ENCODE measurements around the gene ASCL2. TPM values are rescaled to one million over a fixed set of nuclear protein-coding genes. Genes with fewer than 3 reads are reported as not detected.

Gene ASCL2, protein sequence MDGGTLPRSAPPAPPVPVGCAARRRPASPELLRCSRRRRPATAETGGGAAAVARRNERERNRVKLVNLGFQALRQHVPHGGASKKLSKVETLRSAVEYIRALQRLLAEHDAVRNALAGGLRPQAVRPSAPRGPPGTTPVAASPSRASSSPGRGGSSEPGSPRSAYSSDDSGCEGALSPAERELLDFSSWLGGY
- not detected in 2 replicates for total RNA-seq

DNA sequence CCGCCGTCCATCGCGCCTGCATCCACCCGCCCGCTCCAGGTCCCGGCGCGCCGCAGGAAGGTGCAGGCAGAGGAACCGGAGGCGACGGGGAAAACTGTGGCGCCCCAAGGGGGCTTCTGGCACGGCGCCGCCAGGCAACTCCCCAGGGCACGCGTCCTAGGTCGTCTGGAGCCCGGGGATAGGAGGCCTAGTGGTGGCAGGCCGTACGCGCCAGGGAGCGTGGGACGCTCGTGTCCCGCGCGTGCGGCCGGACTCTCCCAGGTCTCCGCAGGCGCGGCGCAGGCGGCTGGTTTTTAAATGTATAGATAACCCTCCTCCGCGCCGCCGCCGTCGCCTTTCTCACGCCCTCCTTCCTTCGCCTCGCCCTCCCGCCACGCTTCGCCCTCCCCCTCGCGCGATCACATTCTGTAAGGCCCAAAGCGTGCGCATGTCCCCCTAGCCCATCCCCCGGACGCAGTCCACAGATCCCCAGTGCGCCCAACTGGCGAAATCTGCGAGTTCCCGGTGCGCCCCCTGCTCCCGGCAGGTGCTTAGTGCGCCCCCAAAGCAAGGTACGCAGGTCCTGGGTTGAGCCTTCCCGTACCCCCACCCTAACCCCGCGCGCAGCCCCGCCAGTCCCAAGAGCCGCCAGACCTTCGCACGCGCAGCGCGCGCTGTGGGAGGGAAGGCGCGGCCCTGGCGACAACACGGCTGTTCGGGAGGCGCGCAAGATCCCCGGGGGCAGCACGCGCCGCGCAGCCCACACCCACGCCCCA, at the start of gene ASCL2:
ASCL2 (minus strand) TSS at position 267 of the 755 bp plus-strand sequence; CDS start at position 11, 256 bp downstream.

DNA sequence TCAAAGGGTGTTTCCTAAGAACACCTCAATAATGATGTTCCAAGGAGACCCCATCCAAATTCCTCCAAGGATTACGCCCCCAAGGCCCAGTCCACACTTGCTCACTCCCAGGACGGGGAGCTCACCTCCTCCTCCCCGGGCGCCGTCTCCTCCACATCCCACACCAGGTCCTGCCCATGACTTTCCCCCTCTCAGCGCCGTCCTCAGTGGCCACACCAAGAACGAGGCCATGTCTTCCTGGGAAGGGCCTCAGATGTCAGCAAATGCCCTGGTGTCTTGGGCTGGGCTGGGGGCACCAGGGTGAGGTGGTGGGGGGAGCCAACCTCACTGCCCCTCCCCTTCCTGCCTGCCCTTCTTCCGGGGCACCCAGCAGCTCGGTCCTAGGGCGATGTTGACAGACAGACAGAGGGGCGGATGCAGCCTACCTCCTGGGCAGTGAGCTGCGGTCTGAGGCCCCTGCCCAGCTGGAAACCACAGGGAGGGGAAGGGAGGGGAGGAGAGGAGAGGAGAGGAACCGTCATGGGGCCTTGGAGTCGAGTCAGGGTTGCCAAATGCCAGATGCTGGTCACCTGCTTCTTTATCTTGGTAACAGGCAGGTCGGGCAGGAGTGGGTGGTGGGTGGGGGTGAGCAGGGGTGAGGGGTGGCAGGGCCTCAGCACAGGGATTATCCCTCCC, 31.4 kb upstream of the ASCL2 start, which contains the start of the genes C11orf21 and TSPAN32:
C11orf21 (minus strand) TSS at position 288 of the 675 bp plus-strand sequence; CDS start at position 178, 110 bp downstream.
TSPAN32 (plus strand) TSS at position 383 of the 675 bp plus-strand sequence; CDS start at position 520, 137 bp downstream.

Other genes starting within 250 kb of the ASCL2 start
- gene IGF2, start 131.2 kb downstream of the ASCL2 start, total RNA-seq: 10.5 and 17.5 TPM in 2 replicates
- not detected in 2 replicates for gene INS, start 109.4 kb downstream of the ASCL2 start, total RNA-seq
- not detected in 2 replicates for gene TH, start 98.8 kb downstream of the ASCL2 start, total RNA-seq
- not detected in 2 replicates for gene C11orf21, start 31.3 kb upstream of the ASCL2 start, total RNA-seq
- not detected in 2 replicates for gene TSPAN32, start 31.4 kb upstream of the ASCL2 start, total RNA-seq
- 644 and 702 TPM in 2 replicates for gene CD81, start 106.7 kb upstream of the ASCL2 start, total RNA-seq
- gene TSSC4, start 130.2 kb upstream of the ASCL2 start, total RNA-seq: 28.1 and 36.1 TPM in 2 replicates
- gene TRPM5, start 173.9 kb upstream of the ASCL2 start, total RNA-seq: not detected in 2 replicates
- 0.10 and 0.25 TPM in 2 replicates for gene KCNQ1, start 174.4 kb upstream of the ASCL2 start, total RNA-seq